Measurements from ENCODE around the gene SLC22A17.

Gene SLC22A17

DNA sequence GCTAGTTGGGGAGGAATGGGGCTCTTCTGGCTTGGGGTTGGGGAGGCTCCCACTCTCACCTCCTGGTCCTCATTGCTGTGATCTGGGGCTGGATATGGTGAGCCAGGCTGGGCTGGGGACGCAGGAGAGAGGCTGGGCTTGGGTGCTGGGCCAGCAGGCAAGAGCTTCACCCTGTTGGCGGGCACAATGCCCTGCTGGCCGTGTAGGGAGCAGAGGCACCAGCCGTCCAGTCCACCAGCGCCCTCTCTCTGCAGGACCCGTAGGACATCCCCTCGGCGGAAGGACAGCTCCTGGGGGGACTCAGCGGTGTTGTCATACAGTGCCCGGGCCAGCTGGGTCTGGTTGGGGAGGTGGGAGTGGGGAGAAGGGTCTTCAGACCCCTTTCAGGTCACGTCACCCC is 7.8 kb upstream of the SLC22A17 start:
- DNase-seq: no peak

DNA sequence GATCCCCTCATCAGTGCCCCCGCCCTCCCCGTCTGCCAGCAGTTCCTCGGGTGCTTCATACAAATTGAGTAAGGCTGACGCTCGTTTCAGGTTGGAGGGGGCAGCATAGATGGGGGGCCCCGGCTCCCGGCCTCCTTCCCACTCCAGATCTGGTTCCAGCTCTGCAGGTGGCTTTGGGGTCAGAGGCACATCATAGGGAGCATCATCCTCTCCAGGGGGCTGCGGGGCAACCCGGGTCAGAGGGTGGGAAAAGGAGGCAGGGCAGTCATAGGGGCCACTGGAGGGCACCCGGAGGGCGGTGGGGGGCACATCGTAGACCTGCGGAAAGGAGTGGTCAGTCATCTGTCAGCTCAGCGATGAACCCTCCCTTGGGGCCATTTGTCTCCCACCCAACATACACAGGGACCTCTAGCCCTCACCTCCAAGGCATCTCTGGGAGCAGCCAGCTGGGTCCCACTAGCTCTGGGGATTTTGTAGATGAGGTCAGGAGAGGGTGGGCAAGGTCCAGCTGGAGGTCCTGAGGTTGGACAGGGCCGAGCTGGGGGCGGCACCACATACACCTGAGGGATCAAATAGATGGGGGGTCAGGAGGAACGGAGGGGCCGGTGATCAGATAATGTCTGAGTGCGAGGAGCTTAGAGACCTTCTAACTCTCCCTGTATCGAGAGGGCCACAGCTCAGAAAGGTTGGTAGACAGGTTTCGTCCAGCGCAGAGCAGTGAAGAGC is 7.2 kb upstream of the SLC22A17 start:
- no peak for DNase-seq

GRCh38 chr14:23359167-23359626 is 6.5 kb upstream of the SLC22A17 start:
- no peak for DNase-seq

DNA sequence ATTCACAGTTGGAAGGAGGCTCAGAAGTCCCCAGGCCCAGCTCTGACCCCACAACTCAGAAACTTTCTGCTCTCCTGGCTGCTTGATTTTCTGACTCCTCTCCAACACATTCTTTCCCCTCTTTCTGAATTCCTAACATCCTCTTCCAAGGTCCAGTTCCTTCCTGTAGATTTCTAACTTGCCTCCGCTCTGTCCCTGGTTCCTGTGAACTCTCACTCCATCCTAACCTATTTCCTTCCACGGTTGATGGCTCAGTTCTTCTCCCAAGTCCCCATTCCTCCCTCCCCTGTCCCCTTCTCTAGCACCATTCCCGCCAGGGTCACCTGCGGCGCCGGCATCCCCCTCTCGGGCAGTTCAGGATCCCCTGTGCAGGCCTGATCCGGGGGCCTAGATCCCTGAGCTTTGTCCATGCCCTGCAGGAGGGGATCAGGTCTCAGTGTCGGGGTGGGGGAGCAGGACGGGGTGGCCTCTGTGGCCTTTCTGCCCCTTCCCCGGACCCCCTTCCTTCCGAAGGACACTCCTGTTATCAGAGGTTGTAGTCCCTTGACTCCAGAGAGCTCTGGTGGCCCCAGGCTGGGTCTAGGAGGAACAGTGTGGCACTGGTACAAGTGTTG is 6.0 kb upstream of the SLC22A17 start:
- no peak for DNase-seq

DNA sequence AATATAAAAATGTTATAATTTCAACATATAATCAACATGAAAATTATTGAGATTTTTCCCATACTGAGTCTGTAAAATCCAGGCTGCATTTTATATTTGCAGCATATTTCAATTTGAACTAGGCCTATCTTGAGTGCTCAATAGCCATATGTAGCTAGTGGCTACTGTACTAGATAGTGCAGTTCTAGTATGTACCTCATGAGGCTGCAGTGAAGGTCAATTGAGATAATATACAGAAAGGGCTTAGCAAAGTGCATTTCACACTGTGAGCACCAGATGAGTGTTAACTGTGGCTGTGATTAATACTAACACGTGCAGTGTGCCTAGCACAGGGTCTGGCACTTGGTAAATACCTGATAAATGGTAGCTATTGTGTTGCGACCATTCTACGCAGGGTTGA is 5.4 kb upstream of the SLC22A17 start:
- no peak for DNase-seq

DNA sequence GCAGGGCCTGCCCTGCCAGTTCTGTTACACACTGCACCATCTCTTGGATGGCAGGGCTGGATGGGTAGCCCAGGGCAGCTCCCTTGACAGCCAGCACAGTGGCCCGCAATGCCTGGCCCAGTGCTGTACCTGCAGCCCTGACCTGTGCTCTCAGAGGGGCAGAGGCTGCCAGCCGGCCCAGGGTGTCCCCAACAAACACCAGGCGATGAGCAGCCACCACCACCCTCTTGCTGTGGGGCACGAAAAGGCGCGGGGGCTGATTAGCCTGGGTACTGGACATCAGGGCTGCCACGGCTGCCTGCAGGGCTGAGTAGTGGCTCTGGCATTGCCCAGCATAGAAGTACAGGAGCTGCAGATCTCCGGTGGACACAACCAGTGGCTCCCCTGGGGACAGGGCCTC is 4.6 kb upstream of the SLC22A17 start:
- DNase-seq: no peak

GRCh38 chr14:23356662-23357061 is 4.0 kb upstream of the SLC22A17 start:
- no peak for DNase-seq

DNA sequence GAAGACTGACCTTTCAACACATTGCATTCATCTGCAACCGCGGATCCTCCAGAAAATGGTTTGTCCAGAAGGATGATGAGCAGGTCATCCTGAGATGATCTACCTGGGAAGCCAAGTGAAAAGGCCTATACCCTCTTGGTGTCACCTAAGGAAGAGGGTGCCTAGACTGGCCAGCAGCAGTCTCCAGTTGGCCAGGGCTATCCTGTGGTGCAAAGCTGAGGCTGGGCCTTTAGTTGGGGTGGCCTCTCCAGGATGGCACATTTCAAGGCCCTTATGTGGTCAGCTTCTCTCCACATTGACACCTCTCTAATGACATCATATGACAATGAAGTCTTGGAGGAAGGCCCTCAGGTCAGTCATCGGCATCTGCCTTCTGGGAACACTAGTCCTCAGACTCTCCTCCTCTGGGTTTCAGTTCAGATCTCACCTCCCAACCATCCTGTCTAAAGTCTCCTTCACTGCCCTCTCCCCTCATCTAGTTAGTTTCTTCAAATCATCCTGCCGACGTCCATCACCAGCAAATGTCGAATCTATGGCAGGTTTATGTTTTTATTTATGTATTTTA is 3.3 kb upstream of the SLC22A17 start:
- DNase-seq: no peak

DNA sequence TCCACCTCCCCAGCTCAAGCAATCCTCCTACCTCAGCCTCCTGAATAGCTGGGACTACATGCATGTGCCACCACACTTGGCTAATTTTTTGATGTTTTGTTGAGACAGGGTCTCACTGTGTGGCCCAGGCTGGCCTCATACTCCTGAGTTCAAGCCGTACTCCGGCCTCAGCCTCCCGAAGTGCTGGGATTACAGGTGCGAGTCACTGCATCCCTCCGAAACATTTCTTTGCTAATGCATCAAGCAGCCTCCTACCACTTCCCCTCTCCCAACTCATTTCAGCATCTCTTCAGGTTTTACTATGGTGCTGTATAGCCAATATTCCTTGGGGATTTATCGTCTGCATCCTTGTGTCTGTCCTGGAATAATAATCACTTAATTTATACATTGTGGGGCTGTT is 2.3 kb upstream of the SLC22A17 start:
- DNase-seq: no peak

DNA sequence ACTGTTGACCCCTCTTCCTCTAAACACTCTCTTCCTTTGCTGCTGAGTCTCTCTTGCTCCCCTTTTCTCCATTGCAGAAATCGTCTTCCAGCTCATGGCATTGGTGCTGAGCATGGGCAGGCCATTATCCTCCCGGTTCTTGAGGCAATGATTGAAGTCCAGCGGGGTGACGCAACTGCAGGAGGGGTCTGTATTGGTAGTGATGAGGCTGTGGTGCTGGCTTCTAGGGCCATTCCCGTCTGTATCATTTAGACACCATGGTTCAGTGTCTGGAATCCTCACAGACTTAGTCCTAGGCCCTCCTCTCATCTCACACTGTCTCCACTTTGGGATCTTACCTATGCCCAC is 720 bp upstream of the SLC22A17 start:
- DNase-seq: no peak

- DNase-seq: no peak
Observed at GRCh38 chr14:23351681-23352505, 794 bp downstream of the SLC22A17 start.

DNA sequence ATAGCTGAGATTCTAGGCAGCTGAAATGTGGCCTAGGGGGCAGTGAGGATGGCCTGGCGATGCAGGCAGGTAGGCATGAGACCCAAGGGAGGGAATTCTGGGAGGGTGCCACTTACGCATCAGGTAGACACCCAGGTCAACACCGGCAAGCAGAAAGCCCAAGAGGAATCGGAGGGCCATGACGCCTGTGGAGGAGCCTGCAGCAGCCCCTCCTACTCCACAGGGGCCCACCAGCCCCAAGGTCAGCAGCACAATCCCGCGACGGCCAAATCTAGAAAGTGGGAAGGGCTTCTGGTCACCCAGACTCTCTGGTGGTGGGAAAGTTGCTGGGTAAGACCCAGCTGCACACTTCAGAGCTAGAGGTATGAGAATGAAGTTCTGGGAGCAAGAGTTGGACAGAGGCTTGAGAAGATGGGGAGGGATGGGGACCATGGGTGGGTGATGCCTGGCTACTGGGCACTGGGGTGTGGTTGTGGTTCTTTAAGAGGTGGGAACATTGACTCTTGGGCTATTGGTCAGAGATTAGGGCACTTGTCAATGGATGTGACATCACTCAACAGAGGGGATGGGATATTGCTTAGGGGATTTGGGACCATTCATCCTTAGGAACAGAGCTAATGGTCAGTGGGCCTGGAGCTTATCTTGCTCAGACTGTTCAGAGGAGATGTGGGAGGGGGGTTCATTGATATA is 3.4 kb downstream of the SLC22A17 start:
- no peak for DNase-seq

DNA sequence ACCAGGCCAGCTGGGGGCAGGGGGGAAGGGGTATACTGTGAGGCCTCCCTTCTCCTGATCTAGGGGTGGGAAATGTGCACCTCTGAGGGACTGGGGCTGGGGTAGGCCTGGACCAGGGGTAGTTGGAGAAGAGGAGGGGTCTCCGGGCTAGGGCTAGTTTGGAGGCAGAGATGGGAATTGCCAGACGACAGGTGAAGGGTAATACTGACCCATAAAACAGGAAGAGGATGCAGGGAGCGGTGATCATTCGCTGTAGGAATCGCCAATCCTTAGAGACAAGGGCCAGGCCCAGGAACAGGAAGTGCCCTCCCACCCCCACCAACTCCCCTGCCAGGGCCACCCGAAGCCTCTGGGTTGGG is 4.4 kb downstream of the SLC22A17 start:
- DNase-seq: no peak

DNA sequence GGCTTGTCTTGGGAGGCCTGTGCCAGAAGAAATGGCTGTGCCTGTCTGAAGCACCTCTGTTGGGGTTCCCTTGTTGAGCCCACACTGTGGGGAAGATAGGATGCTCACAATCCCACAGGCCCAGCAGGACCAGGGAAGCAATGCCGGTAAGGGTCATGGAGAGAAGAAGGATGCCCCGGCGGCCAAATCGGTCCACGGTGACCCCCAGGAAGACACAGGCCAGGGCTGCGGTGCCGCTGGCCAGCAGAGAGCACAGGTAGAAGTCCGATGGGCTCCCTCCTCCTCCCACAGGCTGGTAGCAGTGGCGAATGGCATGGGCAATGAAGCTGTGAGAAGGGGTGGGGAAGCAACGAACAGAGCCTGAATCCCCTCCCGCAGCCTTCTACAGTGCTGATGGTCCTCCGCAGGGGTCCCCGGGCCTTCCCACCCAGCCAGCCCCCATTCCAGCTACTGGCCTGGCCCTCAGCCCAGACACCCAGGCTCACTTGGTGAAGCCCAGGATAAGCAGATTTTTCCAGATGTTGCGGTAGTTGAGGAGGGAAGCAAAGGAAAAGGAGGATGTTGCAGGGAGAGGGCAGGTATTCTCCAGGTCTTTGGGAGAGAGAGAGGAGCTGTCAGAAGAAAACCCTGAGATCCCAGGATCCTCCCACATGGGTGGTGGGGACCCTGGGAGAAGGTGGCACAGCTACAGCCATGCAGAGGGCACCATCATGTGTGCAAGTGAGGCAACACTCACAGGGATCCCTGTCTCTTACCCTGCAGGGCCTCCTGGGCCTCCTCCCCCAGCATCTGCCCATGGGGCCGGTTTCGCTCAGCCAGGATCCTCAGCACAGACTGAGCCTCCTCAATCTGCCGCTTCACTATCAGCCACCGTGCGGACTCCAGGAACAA is 5.0 kb downstream of the SLC22A17 start:
- no peak for DNase-seq

- no peak for DNase-seq
Observed at GRCh38 chr14:23346693-23347405, 5.8 kb downstream of the SLC22A17 start.

GRCh38 chr14:23345987-23346692 is 6.5 kb downstream of the SLC22A17 start:
- DNase-seq: no peak

GRCh38 chr14:23344481-23344880 is 8.2 kb downstream of the SLC22A17 start:
- no peak for DNase-seq

- no peak for DNase-seq
Observed at GRCh38 chr14:23339506-23340268, 13.0 kb downstream of the SLC22A17 start.

DNA sequence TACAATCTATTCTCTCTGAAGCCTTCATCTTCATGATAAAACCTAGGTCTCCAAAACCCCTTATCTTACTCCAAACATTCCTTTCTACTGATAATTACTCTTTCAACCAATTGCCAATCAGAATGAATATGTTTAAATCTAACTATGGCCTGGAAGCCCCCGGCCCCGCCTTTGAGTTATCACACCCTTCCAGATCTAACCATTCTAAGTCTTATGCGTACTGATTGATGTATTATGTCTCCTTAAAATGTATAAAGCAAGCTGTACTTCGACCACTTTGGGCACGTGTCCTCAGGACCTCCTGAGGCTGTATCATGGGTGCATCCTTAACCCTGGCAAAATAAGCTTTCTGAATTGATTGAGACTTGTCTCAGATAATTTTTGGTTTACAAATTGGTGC is 17.1 kb downstream of the SLC22A17 start:
- no peak for DNase-seq

All from NCI-H1694 treated with DMSO at 0.1 percent for 48 hours (cell line).